GM19023 (cell line): Measurements from ENCODE around the gene NAT14.
"Not testable (repeated sequence)": the region's sequence is repeated elsewhere in the genome, so short reads cannot be mapped to it uniquely, and the experiment has no call there.

Source experiments
- ATAC-seq: cut with Tn5 transposase; IDR thresholded peaks from one replicate; pipeline ENCODE4 v1.9.1; 2021; ENCODE audit warnings: mild to moderate bottlenecking, moderate library complexity; ENCODE audit not compliant: unreplicated experiment

The NAT14 gene

GRCh38 chr19:55530996-55531395, 46.0 kb downstream of the NAT14 start:
- ATAC-seq, result no peak

GRCh38 chr19:55534280-55534679, 49.3 kb downstream of the NAT14 start:
- not testable (repeated sequence) for ATAC-seq

DNA sequence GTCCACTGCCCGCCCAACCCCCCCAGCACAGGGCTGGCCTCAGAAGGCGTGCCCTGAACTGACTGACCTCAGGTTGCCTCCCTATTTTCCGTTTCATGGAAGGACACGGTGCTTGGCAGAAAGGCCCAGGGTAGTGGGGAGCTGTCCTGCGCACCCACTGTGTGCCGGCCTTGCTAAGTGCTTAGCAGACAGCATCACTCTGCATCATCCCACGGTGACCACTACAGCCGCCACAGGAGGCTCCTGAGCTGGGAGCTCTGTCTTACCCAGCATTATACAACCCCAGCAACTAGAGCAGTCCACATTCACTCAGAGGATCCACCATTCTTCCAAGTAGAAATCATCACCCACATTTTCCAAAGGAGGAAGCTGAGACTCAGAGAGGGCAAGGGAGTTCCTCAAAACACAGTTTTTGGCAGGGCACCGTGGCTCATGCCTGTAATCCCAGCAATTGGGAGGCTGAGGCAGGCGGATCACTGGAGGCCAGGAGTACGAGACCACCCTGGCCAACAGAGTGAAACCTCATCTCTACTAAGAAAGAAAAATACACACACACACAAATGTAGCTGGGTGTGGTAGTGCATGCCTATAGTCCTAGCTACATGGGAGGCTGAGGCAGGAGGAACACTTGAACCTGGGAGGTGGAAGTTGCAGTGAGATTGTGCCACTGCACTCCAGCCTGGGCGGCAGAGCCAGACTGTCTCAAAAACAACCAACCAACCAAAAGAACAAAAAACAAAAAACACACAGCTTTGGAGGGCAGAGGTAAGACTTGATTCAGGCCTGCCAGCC, 50.4 kb downstream of the NAT14 start:
- no peak for ATAC-seq

DNA sequence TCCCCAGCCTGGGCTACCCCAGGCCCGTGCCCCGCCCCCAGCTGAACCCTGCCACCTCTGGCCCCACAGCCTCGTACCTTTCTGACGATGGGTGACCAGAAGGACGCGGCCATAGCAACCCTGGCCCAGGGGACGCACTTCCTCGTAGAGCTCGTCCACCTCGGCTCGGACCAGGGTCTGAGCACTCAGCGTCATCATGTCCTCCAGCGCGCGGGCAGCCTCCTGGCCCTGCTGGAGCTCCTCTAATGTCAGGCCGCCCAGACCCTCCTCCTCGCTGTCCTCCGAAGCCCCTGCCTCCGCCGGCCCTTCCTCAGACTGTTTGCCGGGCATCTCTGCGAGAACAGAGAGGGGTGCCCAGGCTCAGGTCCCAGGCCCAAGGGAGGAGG, 51.0 kb downstream of the NAT14 start:
- ATAC-seq, result no peak

GRCh38 chr19:55536366-55536765, 51.4 kb downstream of the NAT14 start:
- ATAC-seq, result no peak
